H9 (cell line): ENCODE measurements around the gene EQTN. TPM values are rescaled to one million over a fixed set of nuclear protein-coding genes. Genes with fewer than 3 reads are reported as not detected.

ENCODE experiments used
- DNase-seq: peaks from one replicate; pipeline ENCODE4 v3.0.0-alpha.2; 2017
- H2AFZ ChIP-seq: one replicate; pipeline ENCODE4 v1.6.1; 2013; ENCODE audit warnings: mild to moderate bottlenecking, low read length, control low read depth, moderate library complexity
- H2AK5ac ChIP-seq: 2 replicates; pipeline ENCODE4 v1.6.1; 2013; ENCODE audit warnings: low read length, control low read depth, mixed read lengths; ENCODE audit not compliant: insufficient read length
- H2BK120ac ChIP-seq: one replicate; pipeline ENCODE4 v1.6.1; 2013; ENCODE audit warnings: low read depth, mild to moderate bottlenecking, low read length, control low read depth, inconsistent platforms; ENCODE audit not compliant: poor library complexity, severe bottlenecking
- H2BK12ac ChIP-seq: 2 replicates; pipeline ENCODE4 v1.6.1; 2013; ENCODE audit warnings: low read length, control low read depth, mixed read lengths, low read depth; ENCODE audit not compliant: insufficient read length
- H2BK15ac ChIP-seq: 2 replicates; pipeline ENCODE4 v1.6.1; 2013; ENCODE audit warnings: low read depth, low read length, control low read depth
- H2BK20ac ChIP-seq: one replicate; pipeline ENCODE4 v1.6.1; 2013; ENCODE audit warnings: low read depth, mild to moderate bottlenecking, low read length, control low read depth, inconsistent platforms; ENCODE audit not compliant: poor library complexity, severe bottlenecking
- H2BK5ac ChIP-seq: 2 replicates; pipeline ENCODE4 v1.6.1; 2013; ENCODE audit warnings: low read length, control low read depth, mixed read lengths; ENCODE audit not compliant: insufficient read length
- H3K14ac ChIP-seq: 2 replicates; pipeline ENCODE4 v1.6.1; 2013; ENCODE audit warnings: low read length, control low read depth; ENCODE audit not compliant: insufficient read depth
- H3K18ac ChIP-seq: 2 replicates; pipeline ENCODE4 v1.6.1; 2013; ENCODE audit warnings: low read depth, mild to moderate bottlenecking, mixed read lengths, low read length, control low read depth; ENCODE audit not compliant: insufficient read length
- H3K23ac ChIP-seq: 2 replicates; pipeline ENCODE4 v1.6.1; 2013; ENCODE audit warnings: low read length, control low read depth, mixed read lengths, low read depth; ENCODE audit not compliant: insufficient read length
- H3K23me2 ChIP-seq: 2 replicates; pipeline ENCODE4 v1.6.1; 2013; ENCODE audit warnings: low read depth, mild to moderate bottlenecking, mixed read lengths, low read length, control low read depth; ENCODE audit not compliant: insufficient read length, poor library complexity, severe bottlenecking
- H3K27ac ChIP-seq: 2 replicates; pipeline ENCODE4 v1.5.1; 2013; ENCODE audit warnings: low read length, control low read depth, mixed read lengths, low read depth; ENCODE audit not compliant: insufficient read length
- H3K27me3 ChIP-seq: 2 replicates; pipeline ENCODE4 v1.6.1; 2013; ENCODE audit warnings: low read length, control low read depth, inconsistent platforms; ENCODE audit not compliant: insufficient read depth
- H3K4ac ChIP-seq: 2 replicates; pipeline ENCODE4 v1.6.1; 2013; ENCODE audit warnings: low read depth, mild to moderate bottlenecking, control low read depth, inconsistent platforms, low read length, moderate library complexity
- H3K4me1 ChIP-seq: 2 replicates; pipeline ENCODE4 v1.6.1; 2013; ENCODE audit warnings: low read length, control low read depth, inconsistent platforms; ENCODE audit not compliant: insufficient read depth
- H3K4me2 ChIP-seq: 2 replicates; pipeline ENCODE4 v1.6.1; 2013; ENCODE audit warnings: low read length, control low read depth, mixed read lengths; ENCODE audit not compliant: insufficient read length, insufficient read depth
- H3K56ac ChIP-seq: 2 replicates; pipeline ENCODE4 v1.6.1; 2013; ENCODE audit warnings: low read depth, mild to moderate bottlenecking, mixed read lengths, low read length, control low read depth; ENCODE audit not compliant: insufficient read length
- H3K79me1 ChIP-seq: 2 replicates; pipeline ENCODE4 v1.6.1; 2013; ENCODE audit warnings: low read depth, mild to moderate bottlenecking, moderate library complexity, low read length, control low read depth, inconsistent platforms; ENCODE audit not compliant: insufficient read depth, poor library complexity, severe bottlenecking
- H3K79me2 ChIP-seq: 2 replicates; pipeline ENCODE4 v1.6.1; 2013; ENCODE audit warnings: low read length, control low read depth, inconsistent platforms; ENCODE audit not compliant: insufficient read depth
- H3K9ac ChIP-seq: 2 replicates; pipeline ENCODE4 v1.6.1; 2013; ENCODE audit warnings: low read length, control low read depth, mixed read lengths; ENCODE audit not compliant: insufficient read length; ENCODE audit errors: extremely low read depth
- H3K9me3 ChIP-seq: one replicate; pipeline ENCODE4 v1.6.1; 2013; ENCODE audit warnings: low read depth, low read length, inconsistent platforms; ENCODE audit not compliant: control insufficient read depth
- H3T11ph ChIP-seq: one replicate; pipeline ENCODE4 v1.6.1; 2013; ENCODE audit warnings: mild to moderate bottlenecking, low read length, control low read depth, inconsistent platforms
- H4K20me1 ChIP-seq: one replicate; pipeline ENCODE4 v1.6.1; 2013; ENCODE audit not compliant: control insufficient read depth, insufficient read length, insufficient read depth
- H4K5ac ChIP-seq: 2 replicates; pipeline ENCODE4 v1.6.1; 2013; ENCODE audit warnings: low read depth, mild to moderate bottlenecking, mixed read lengths, low read length, control low read depth; ENCODE audit not compliant: insufficient read length
- H4K8ac ChIP-seq: replicated peaks from 2 replicates; pipeline ENCODE4 v1.6.1; 2013; ENCODE audit warnings: low read length, control low read depth, mixed read lengths, low read depth; ENCODE audit not compliant: insufficient read length
- H4K91ac ChIP-seq: 2 replicates; pipeline ENCODE4 v1.6.1; 2013; ENCODE audit warnings: low read depth, mild to moderate bottlenecking, moderate library complexity, mixed read lengths, low read length, control low read depth; ENCODE audit not compliant: insufficient read length
- H3K27ac Mint-ChIP-seq, 3 experiments: 2 replicates in 2 of 3; 3 replicates in 1 of 3; pipeline ENCODE4 v1.8.0; 2020 to 2021; ENCODE audit warnings: mixed read lengths in 3 of 3, mild to moderate bottlenecking in 1 of 3, moderate library complexity in 1 of 3
- H3K27me3 Mint-ChIP-seq: 2 replicates; pipeline ENCODE4 v1.8.0; 2021; ENCODE audit warnings: low read depth, mild to moderate bottlenecking, moderate library complexity, mixed read lengths
- H3K36me3 Mint-ChIP-seq, 3 experiments: 2 replicates in 2 of 3; 3 replicates in 1 of 3; pipeline ENCODE4 v1.8.0; 2020 to 2021; ENCODE audit warnings: low read depth in 3 of 3, mixed read lengths in 3 of 3; ENCODE audit not compliant: insufficient read depth in 1 of 3
- H3K4me1 Mint-ChIP-seq, 2 experiments: 2 replicates each; pipeline ENCODE4 v1.8.0; 2020; ENCODE audit warnings: mixed read lengths in 2 of 2
- H3K4me3 Mint-ChIP-seq, 2 experiments: 2 replicates in 1 of 2; 3 replicates in 1 of 2; pipeline ENCODE4 v1.8.0; 2020 to 2021; ENCODE audit warnings: mild to moderate bottlenecking in 2 of 2, mixed read lengths in 2 of 2, moderate library complexity in 1 of 2
- H3K9me3 Mint-ChIP-seq, 2 experiments: 2 replicates in 1 of 2; 3 replicates in 1 of 2; pipeline ENCODE4 v1.8.0; 2020; ENCODE audit warnings: mild to moderate bottlenecking in 2 of 2, mixed read lengths in 2 of 2, moderate library complexity in 1 of 2
- CTCF ChIP-seq: fragments of 200-600 bp; sonication (generic); conservative IDR thresholded peaks from 3 replicates; pipeline ENCODE4 v1.8.0; 2021; ENCODE audit warnings: antibody characterized with exemption, mild to moderate bottlenecking
- WGBS: extraction: QIAGEN DNeasy Blood & Tissue Kit; methylation state at CpG from one replicate; pipeline ENCODE4 v1.1.7; 2013; ENCODE audit warnings: missing lambda C conversion rate, low lambda C conversion rate, mixed read lengths; ENCODE audit not compliant: insufficient read length; ENCODE audit errors: extremely low coverage; 5-methylcytosine and 5-hydroxymethylcytosine counted together
- total RNA-seq: library from RNA; stranded (reverse); gene quantifications from 2 replicates; pipeline ENCODE4 v1.2.1, GENCODE V29; 2021

The EQTN gene
- total RNA-seq, 1 experiment from 2014 or later, result not detected

GRCh38 chr9:27292659-27293405 lies 4.1 kb downstream of the EQTN start:
- no peaks in the 10 kb centered on the region for H3K79me2 ChIP-seq
- no peak overlapping the region for H3K4me2 ChIP-seq
- H4K8ac ChIP-seq, result no peak overlapping the region
- H3K4me1 ChIP-seq, result no peaks in the 10 kb centered on the region
- no peak overlapping the region for H2AK5ac ChIP-seq
- H4K91ac ChIP-seq, result no peak overlapping the region
- Mint-ChIP-seq H3K4me3 (no peak overlapping the region), H3K9me3 (no peaks in the 10 kb centered on the region), H3K4me1 (0 out of 4 replicates have a peak, but pooled peaks cover 0 to 3% of the 10 kb centered on the region in 2 experiments), H3K27ac (no peak overlapping the region), H3K36me3 (no peaks in the 10 kb centered on the region), H3K27me3 (no peaks in the 10 kb centered on the region)
- no peaks in the 10 kb centered on the region for H3K9me3 ChIP-seq
- H3K4ac ChIP-seq, result no peak overlapping the region
- no peak overlapping the region for H2BK5ac ChIP-seq
- H2BK12ac ChIP-seq, result no peak overlapping the region
- no peaks in the 10 kb centered on the region for H3K23me2 ChIP-seq
- no peak overlapping the region for H3K23ac ChIP-seq
- H4K5ac ChIP-seq, result no peak overlapping the region
- H2AFZ ChIP-seq, result no peak overlapping the region
- H3K79me1 ChIP-seq, result no peaks in the 10 kb centered on the region
- no CpG with 5 or more reads among the region's 7 CpGs for WGBS
- H3K18ac ChIP-seq, result no peak overlapping the region
- no peak overlapping the region for H3K56ac ChIP-seq
- no peak overlapping the region for H3K27ac ChIP-seq
- H4K20me1 ChIP-seq, result no peaks in the 10 kb centered on the region
- H3K27me3 ChIP-seq, result no peaks in the 10 kb centered on the region
- no peak overlapping the region for H3T11ph ChIP-seq
- no peak overlapping the region for H3K9ac ChIP-seq
- no peak overlapping the region for H2BK120ac ChIP-seq
- DNase-seq, result no peak
- no peak overlapping the region for H2BK20ac ChIP-seq
- H2BK15ac ChIP-seq, result no peak overlapping the region
- no peak overlapping the region for H3K14ac ChIP-seq
- TF ChIP-seq CTCF, result no peak
